Measurements from ENCODE around the gene ARL15. TPM values are rescaled to one million over a fixed set of nuclear protein-coding genes. Genes with fewer than 3 reads are reported as not detected.

ARL15 gene
- total and polyA plus RNA-seq, 2 of the 4 experiments (the other 2 are of a cell fraction), result 7.3 to 19.2 TPM

GRCh38 chr5:54270326-54270725 is 40.0 kb downstream of the ARL15 start:
- H3K79me1 ChIP-seq (ENCODE audit: low read depth in 1 of 2, low read length in 2 of 2), result peaks cover 0 to 13% of the 10 kb centered on the region in 2 experiments; a peak in 1 of 4 replicates
- BruUV-seq (replicated peaks), result no TSS peak
- no peaks in the 10 kb centered on the region for H3K36me3 ChIP-seq (ENCODE audit: control insufficient read depth, insufficient read depth, low read length)
- no peak overlapping the region for H2AFZ ChIP-seq (replicated peaks; ENCODE audit: low read length, poor library complexity)
- no peak overlapping the region for H3K4ac ChIP-seq (ENCODE audit: low read depth, low read length)
- TF ChIP-seq RFX5 (IDR thresholded peaks at IDR 0.05; ENCODE audit: low read depth, low read length) (no peak), RAD21 (IDR thresholded peaks at IDR 0.05; ENCODE audit: low read length) (no peak), RCOR1 (IDR thresholded peaks at IDR 0.05; ENCODE audit: insufficient replicate concordance, low read length) (no peak), BHLHE40 (IDR thresholded peaks at IDR 0.05; ENCODE audit: low read depth, low read length) (no peak), CHD1 (IDR thresholded peaks at IDR 0.05; ENCODE audit: low read depth, low read length) (no peak), MXI1 (IDR thresholded peaks at IDR 0.05; ENCODE audit: borderline replicate concordance, low read depth, low read length) (no peak), MAZ (IDR thresholded peaks at IDR 0.05; ENCODE audit: borderline replicate concordance, low read depth, low read length) (no peak), CTCF (conservative IDR thresholded peaks at IDR 0.05; ENCODE audit: low read depth, low read length) (no peak), NFE2L2 (IDR thresholded peaks at IDR 0.05; ENCODE audit: low read depth, low read length) (no peak)
- no peak overlapping the region for H3K14ac ChIP-seq (replicated peaks; ENCODE audit: low read depth, low read length)
- no peak overlapping the region for H2BK120ac ChIP-seq (ENCODE audit: low read depth, low read length)
- POLR2A ChIA-PET (ENCODE audit: unreplicated experiment), result no interaction called here
- no peak overlapping the region for H3K9ac ChIP-seq (ENCODE audit: low read depth, low read length)
- no CpG with 5 or more reads among the region's 6 CpGs for WGBS, 2 experiments (ENCODE audit: extremely low coverage in 2 of 2, insufficient read length in 1 of 2)
- no peak overlapping the region for H3K4me3 ChIP-seq (ENCODE audit: insufficient read depth, low read depth, low read length)
- no peak for DNase-seq
- dilution Hi-C loops (cut with HindIII; ENCODE audit: low sequenced_read_pairs, unreplicated experiment), result no loop called here
- H2AK5ac ChIP-seq (ENCODE audit: low read depth, low read length), result no peak overlapping the region
- H4K5ac ChIP-seq (ENCODE audit: low read depth, low read length), result no peak overlapping the region
- H4K8ac ChIP-seq (ENCODE audit: low read depth in 2 of 2, low read length in 2 of 2), result no peak overlapping the region
- H3K27ac ChIP-seq (ENCODE audit: insufficient read depth, low read length), result no peak overlapping the region
- no peak overlapping the region for H2BK5ac ChIP-seq (ENCODE audit: low read depth, low read length, poor library complexity, severe bottlenecking)
- no peak overlapping the region for H2AK9ac ChIP-seq (replicated peaks; ENCODE audit: low read depth, low read length, poor library complexity)
- no peak overlapping the region for H3K56ac ChIP-seq (ENCODE audit: extremely low read depth, insufficient read depth, low read length)
- no peak overlapping the region for H3K4me2 ChIP-seq (ENCODE audit: low read depth, low read length)
- no peak overlapping the region for H2BK20ac ChIP-seq (ENCODE audit: low read depth, low read length)
- ATAC-seq (ENCODE audit: low read depth), result no peak
- no peak overlapping the region for H4K91ac ChIP-seq (ENCODE audit: insufficient read depth, low read depth, low read length)
- no peak overlapping the region for H3K18ac ChIP-seq (ENCODE audit: low read depth, low read length)
- H3K9me1 ChIP-seq (ENCODE audit: insufficient read depth, low read length), result peaks cover 7% of the 10 kb centered on the region; the same call in 1 of the 2 replicates
- H3K4me1 ChIP-seq (ENCODE audit: control insufficient read depth, insufficient read depth, low read length), result no peaks in the 10 kb centered on the region
- H3K27me3 ChIP-seq (ENCODE audit: control insufficient read depth, insufficient read depth, low read length), result no peaks in the 10 kb centered on the region
- in situ Hi-C loops (cut with MboI; ENCODE audit: low sequenced_read_pairs), result no loop called here
- CTCF ChIA-PET, result no interaction called here
- H2BK15ac ChIP-seq (ENCODE audit: low read depth, low read length), result no peak overlapping the region
- H3K23ac ChIP-seq (ENCODE audit: low read depth, low read length), result no peak overlapping the region
- no peaks in the 10 kb centered on the region for H4K20me1 ChIP-seq (ENCODE audit: insufficient read depth, low read length)
- intact Hi-C loops (cut with micrococcal nuclease), result no loop called here
- H3K9me3 ChIP-seq (ENCODE audit: control insufficient read depth, insufficient read depth, low read length), result no peaks in the 10 kb centered on the region
